ENCODE results near the gene ZNF700. TPM values are rescaled to one million over a fixed set of nuclear protein-coding genes. Genes with fewer than 3 reads are reported as not detected.
A peak's percentile ranks its signal among the peaks of the same experiment; 100 is the strongest.
"Not testable (repeated sequence)": the region's sequence is repeated elsewhere in the genome, so short reads cannot be mapped to it uniquely, and the experiment has no call there.

The ZNF700 gene
- total RNA-seq, 1 donor: 4.3 TPM

GRCh38 chr19:11935829-11936228, 10.9 kb downstream of the ZNF700 start:
- not testable (repeated sequence) for DNase-seq (ENCODE audit: low read depth in 2 of 3, low spot score in 2 of 3)

- DNase-seq (ENCODE audit: low read depth in 2 of 3, low spot score in 2 of 3): not testable (repeated sequence)
Measured at GRCh38 chr19:11938383-11938782, 13.5 kb downstream of the ZNF700 start.

DNA sequence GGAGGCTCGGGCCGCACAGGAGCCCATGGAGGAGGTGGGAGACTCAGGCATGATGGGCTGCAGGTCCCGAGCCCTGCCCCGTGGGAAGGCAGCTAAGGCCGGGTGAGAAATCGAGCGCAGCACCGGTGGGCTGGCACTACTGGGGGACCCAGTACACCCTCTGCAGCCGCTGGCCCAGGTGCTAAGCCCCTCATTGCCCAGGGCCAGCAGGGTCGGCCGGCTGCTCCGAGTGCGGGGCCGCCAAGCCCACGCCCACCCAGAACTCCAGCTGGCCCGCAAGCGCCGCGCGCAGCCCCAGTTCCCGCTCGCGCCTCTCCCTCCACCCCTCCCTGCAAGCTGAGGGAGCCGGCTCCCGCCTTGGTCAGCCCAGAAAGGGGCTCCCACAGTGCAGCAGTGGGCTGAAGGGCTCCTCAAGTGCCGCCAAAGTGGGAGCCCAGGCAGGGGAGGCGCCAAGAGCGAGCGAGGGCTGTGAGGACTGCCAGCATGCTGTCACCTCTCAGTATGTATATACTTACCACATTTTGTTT, 16.5 kb downstream of the ZNF700 start:
- DNase-seq (ENCODE audit: low read depth in 2 of 3, low spot score in 2 of 3): not testable (repeated sequence)

GRCh38 chr19:11942008-11942842, 17.3 kb downstream of the ZNF700 start:
- no peak for DNase-seq (ENCODE audit: low read depth in 2 of 3, low spot score in 2 of 3)

GRCh38 chr19:11942843-11943108, 17.9 kb downstream of the ZNF700 start:
- DNase-seq (ENCODE audit: low read depth in 2 of 3, low spot score in 2 of 3): peak in 2 of 3 donors; percentile 37 to 66

- no peak for DNase-seq (ENCODE audit: low read depth in 2 of 3, low spot score in 2 of 3)
Measured at GRCh38 chr19:11944656-11945055, 19.7 kb downstream of the ZNF700 start.

- DNase-seq (ENCODE audit: low read depth in 2 of 3, low spot score in 2 of 3): peak in 1 of 3 donors; percentile 30
Measured at GRCh38 chr19:11948646-11949045, 23.7 kb downstream of the ZNF700 start.

- peak in 1 of 3 donors; percentile 57 for DNase-seq (ENCODE audit: low read depth in 2 of 3, low spot score in 2 of 3)
Measured at GRCh38 chr19:11949201-11949600, 24.3 kb downstream of the ZNF700 start.

GRCh38 chr19:11949614-11950080, 24.7 kb downstream of the ZNF700 start:
- DNase-seq (ENCODE audit: low read depth in 2 of 3, low spot score in 2 of 3): peak in 1 of 3 donors; percentile 34

DNA sequence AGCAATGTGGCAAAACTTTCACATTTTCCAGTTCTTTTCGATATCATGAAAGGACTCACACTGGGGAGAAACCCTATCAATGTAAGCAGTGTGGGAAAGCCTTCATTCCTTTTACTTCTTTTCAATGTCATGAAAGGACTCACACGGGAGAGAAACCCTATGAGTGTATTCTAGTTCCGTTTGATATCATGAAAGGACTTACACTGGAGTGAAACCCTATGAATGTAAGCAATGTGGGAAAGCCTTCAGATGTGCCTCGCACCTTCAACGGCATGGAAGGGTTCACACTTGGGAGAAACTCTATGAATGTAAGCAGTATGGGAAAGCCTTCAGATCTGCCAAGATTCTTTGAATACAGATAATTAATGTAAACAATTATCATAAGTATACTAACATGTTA, 25.4 kb downstream of the ZNF700 start:
- no peak for DNase-seq (ENCODE audit: low read depth in 2 of 3, low spot score in 2 of 3)

DNA sequence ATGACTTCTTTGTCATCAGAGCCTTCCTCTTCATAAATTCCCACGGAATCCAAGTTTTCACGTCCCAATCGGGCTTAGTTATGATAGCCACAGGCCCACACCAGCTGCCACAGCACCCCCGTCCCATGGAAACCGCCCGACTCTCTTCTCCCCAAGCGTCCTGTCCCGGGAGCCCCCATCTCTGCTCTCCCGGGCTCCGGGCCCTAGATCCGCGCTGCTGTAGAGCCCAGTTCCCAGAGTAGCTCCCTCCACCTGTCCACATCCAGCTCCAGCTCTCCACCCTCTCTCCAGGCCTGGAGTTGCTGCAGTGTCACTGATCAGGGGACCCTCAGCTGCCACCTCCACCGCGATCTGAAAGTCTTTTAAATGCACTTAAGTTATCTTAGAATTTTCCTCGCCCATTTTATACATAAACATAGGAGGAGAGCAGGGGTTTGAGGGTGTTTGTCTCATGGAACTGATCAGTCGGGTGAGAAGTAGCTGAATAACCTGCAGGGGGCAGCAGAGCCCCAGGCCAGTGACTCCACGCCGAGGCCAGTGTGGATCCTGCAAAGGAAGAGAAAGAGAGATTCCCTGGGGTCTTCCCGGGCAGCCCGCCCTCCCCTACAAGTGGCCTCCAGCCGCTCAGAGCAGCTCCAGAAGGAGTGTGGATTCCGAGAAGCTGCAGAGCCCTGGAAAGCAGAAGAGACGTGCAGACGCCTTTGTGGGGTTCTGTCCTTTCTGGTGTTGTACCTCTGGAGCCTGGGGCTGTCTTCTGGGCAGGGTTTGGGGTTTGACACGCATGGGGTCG, 38.9 kb downstream of the ZNF700 start:
- peak; percentile 54 to 84 (median 70) for DNase-seq (ENCODE audit: low read depth in 2 of 3, low spot score in 2 of 3)

- DNase-seq (ENCODE audit: low read depth in 2 of 3, low spot score in 2 of 3): no peak
Measured at GRCh38 chr19:11964496-11964857, 39.6 kb downstream of the ZNF700 start.

- peak; percentile 64 to 96 (median 92) for DNase-seq (ENCODE audit: low read depth in 2 of 3, low spot score in 2 of 3)
Measured at GRCh38 chr19:11964858-11965645, 40.1 kb downstream of the ZNF700 start, which contains the start of gene ZNF763. Gene ZNF763 (plus strand): TSS chr19:11965040. CDS start chr19:11965209, 169 bp downstream.

GRCh38 chr19:11970174-11970573, 45.3 kb downstream of the ZNF700 start:
- DNase-seq (ENCODE audit: low read depth in 2 of 3, low spot score in 2 of 3): no peak

- DNase-seq (ENCODE audit: low read depth in 2 of 3, low spot score in 2 of 3): no peak
Measured at GRCh38 chr19:11971041-11971440, 46.1 kb downstream of the ZNF700 start.

- no peak for DNase-seq (ENCODE audit: low read depth in 2 of 3, low spot score in 2 of 3)
Measured at GRCh38 chr19:11973019-11973810, 48.3 kb downstream of the ZNF700 start.

DNA sequence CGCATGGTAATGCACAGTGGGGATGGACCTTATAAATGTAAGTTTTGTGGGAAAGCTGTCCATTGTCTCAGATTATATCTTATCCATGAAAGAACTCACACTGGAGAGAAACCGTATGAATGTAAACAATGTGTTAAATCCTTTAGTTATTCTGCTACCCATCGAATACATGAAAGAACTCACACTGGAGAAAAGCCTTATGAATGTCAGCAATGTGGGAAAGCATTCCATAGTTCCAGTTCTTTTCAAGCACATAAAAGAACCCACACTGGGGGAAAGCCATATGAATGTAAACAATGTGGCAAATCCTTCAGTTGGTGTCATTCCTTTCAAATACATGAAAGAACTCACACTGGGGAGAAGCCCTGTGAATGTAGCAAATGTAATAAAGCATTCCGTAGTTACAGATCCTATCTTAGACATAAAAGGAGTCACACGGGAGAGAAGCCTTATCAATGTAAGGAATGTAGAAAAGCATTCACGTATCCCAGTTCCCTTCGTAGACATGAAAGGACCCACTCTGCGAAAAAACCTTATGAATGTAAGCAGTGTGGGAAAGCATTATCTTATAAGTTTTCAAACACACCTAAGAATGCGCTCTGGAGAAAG, 53.7 kb downstream of the ZNF700 start:
- no peak for DNase-seq (ENCODE audit: low read depth in 2 of 3, low spot score in 2 of 3)

DNA sequence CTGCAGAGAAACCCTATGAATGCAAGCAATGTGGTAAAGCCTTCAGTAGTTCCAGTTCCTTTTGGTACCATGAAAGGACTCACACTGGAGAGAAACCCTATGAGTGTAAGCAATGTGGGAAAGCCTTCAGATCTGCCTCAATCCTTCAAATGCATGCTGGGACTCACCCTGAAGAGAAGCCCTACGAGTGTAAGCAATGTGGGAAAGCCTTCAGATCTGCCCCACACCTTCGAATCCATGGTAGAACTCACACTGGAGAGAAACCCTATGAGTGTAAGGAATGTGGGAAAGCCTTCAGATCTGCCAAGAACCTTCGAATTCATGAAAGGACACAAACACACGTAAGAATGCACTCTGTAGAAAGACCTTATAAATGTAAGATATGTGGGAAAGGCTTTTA, 54.6 kb downstream of the ZNF700 start:
- no peak for DNase-seq (ENCODE audit: low read depth in 2 of 3, low spot score in 2 of 3)

DNA sequence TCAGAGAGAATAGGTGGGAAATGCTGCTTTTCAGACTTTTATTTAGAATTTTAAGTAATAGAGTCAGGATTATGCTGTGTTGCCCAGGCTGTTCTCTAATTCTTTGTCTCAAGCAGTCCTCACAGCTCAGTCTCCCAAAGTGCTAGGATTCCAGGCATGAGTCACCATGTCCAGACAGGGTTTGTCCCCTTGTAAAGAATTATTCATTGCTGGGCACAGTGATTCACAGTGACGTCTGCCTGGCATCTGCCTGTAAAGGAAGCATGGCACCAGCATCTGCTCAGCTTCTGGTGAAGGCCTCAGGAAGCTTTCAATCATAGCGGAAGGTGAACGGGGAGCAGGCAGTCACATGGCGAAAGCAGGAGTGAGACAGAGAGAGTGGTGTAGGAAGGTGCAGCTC, 57.6 kb downstream of the ZNF700 start:
- no peak for DNase-seq (ENCODE audit: low read depth in 2 of 3, low spot score in 2 of 3)

- peak in 2 of 3 donors; percentile 20 to 36 for DNase-seq (ENCODE audit: low read depth in 2 of 3, low spot score in 2 of 3)
Measured at GRCh38 chr19:11984986-11985385, 60.1 kb downstream of the ZNF700 start.
